ENCODE measurements around the gene MGAT3.

DNA sequence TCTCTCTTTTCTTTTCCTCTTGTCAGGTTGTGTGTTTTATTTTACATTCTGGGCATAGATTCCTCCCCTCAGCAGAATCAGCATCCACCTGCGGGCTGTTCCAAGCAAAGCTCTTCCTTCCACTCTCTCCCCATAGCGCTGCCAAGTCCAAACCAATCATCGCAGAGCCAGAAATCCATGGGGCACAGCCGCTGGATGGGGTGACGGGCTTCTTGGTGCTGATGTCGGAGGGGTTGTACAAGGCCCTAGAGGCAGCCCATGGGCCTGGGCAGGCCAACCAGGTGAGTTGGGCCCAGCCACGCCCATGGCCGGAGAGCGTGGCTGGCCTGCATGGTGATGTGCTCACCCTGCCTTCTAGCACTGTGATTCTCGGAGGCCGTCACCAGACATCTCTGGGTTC is 35.1 kb upstream of the MGAT3 start:
- TF ChIP-seq, protein P1, sequence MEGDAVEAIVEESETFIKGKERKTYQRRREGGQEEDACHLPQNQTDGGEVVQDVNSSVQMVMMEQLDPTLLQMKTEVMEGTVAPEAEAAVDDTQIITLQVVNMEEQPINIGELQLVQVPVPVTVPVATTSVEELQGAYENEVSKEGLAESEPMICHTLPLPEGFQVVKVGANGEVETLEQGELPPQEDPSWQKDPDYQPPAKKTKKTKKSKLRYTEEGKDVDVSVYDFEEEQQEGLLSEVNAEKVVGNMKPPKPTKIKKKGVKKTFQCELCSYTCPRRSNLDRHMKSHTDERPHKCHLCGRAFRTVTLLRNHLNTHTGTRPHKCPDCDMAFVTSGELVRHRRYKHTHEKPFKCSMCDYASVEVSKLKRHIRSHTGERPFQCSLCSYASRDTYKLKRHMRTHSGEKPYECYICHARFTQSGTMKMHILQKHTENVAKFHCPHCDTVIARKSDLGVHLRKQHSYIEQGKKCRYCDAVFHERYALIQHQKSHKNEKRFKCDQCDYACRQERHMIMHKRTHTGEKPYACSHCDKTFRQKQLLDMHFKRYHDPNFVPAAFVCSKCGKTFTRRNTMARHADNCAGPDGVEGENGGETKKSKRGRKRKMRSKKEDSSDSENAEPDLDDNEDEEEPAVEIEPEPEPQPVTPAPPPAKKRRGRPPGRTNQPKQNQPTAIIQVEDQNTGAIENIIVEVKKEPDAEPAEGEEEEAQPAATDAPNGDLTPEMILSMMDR (IDR thresholded peaks at IDR 0.05) = no peak
- TF ChIP-seq EZH2 (IDR thresholded peaks at IDR 0.05; ENCODE audit: borderline replicate concordance, insufficient read depth, low read depth, low read length, poor library complexity, severe bottlenecking) = no peak
